ENCODE data around the gene VWF. TPM values are rescaled to one million over a fixed set of nuclear protein-coding genes. Genes with fewer than 3 reads are reported as not detected.

Gene VWF
- total RNA-seq, 1 donor, result 0.72 TPM

GRCh38 chr12:5899675-5900074 is 224.8 kb downstream of the VWF start:
- Histone ChIP-seq H3K9me3 (ENCODE audit: low read depth, low read length) (no peaks in the 10 kb centered on the region), H3K4me3 (ENCODE audit: insufficient read depth, low read length) (no peak overlapping the region), H3K27ac (ENCODE audit: low read depth, low read length) (no peak overlapping the region), H3K4me1 (ENCODE audit: insufficient read depth, low read length) (no peaks in the 10 kb centered on the region), H3K36me3 (ENCODE audit: insufficient read depth, low read length) (no peaks in the 10 kb centered on the region), H2AFZ (ENCODE audit: low read length) (no peak overlapping the region), H3K79me2 (ENCODE audit: insufficient read depth, low read length) (no peaks in the 10 kb centered on the region), H4K20me1 (ENCODE audit: insufficient read depth, low read length) (no peaks in the 10 kb centered on the region), H3K27me3 (ENCODE audit: insufficient read depth, low read length) (no peaks in the 10 kb centered on the region), H3K4me2 (ENCODE audit: insufficient read depth, low read length) (no peak overlapping the region)
- no peak for DNase-seq (ENCODE audit: insufficient read length, low spot score, missing footprints)
- TF ChIP-seq CTCF (IDR thresholded peaks at IDR 0.05; ENCODE audit: extremely low read depth, low read depth, low read length), result no peak

GRCh38 chr12:5898874-5899273 is 225.6 kb downstream of the VWF start:
- H3K36me3 ChIP-seq (ENCODE audit: insufficient read depth, low read length), result no peaks in the 10 kb centered on the region
- H3K4me1 ChIP-seq (ENCODE audit: insufficient read depth, low read length), result no peaks in the 10 kb centered on the region
- no peaks in the 10 kb centered on the region for H3K27me3 ChIP-seq (ENCODE audit: insufficient read depth, low read length)
- DNase-seq (ENCODE audit: insufficient read length, low spot score, missing footprints), result no peak
- H4K20me1 ChIP-seq (ENCODE audit: insufficient read depth, low read length), result no peaks in the 10 kb centered on the region
- H3K27ac ChIP-seq (ENCODE audit: low read depth, low read length), result no peak overlapping the region
- no peak for TF ChIP-seq CTCF (IDR thresholded peaks at IDR 0.05; ENCODE audit: extremely low read depth, low read depth, low read length)
- no peaks in the 10 kb centered on the region for H3K9me3 ChIP-seq (ENCODE audit: low read depth, low read length)
- H2AFZ ChIP-seq (ENCODE audit: low read length), result no peak overlapping the region
- H3K4me2 ChIP-seq (ENCODE audit: insufficient read depth, low read length), result no peak overlapping the region
- no peaks in the 10 kb centered on the region for H3K79me2 ChIP-seq (ENCODE audit: insufficient read depth, low read length)
- H3K4me3 ChIP-seq (ENCODE audit: insufficient read depth, low read length), result no peak overlapping the region

Small RNA genes within 50 kb of the gene (small RNA-seq; reads per million reads assigned to genes)
- not detected for gene RN7SL69P

Other genes starting within 250 kb of the VWF start
- gene ANO2, start 179.4 kb downstream of the VWF start, total RNA-seq, result under 0.01 and 0.29 TPM in 2 replicates
- 19.4 and 34.4 TPM in 2 replicates for gene CD9, start 75.7 kb upstream of the VWF start, total RNA-seq
- not detected in 2 replicates for gene PLEKHG6, start 186.0 kb upstream of the VWF start, total RNA-seq
- gene TNFRSF1A, start 217.4 kb upstream of the VWF start, total RNA-seq, result 228 and 255 TPM in 2 replicates

Measured in osteoblast (primary cell).